GM21367 (cell line): ENCODE data around the gene FOXI1.
"Not testable (repeated sequence)": the region's sequence is repeated elsewhere in the genome, so short reads cannot be mapped to it uniquely, and the experiment has no call there.

Experiments used
- ATAC-seq: cut with Tn5 transposase; IDR thresholded peaks from one replicate; pipeline ENCODE4 v1.9.1; 2021; ENCODE audit not compliant: unreplicated experiment

The FOXI1 gene

GRCh38 chr5:170092455-170093101 lies 13.1 kb upstream of the FOXI1 start:
- no peak for ATAC-seq

GRCh38 chr5:170094329-170094728 lies 11.4 kb upstream of the FOXI1 start:
- not testable (repeated sequence) for ATAC-seq

DNA sequence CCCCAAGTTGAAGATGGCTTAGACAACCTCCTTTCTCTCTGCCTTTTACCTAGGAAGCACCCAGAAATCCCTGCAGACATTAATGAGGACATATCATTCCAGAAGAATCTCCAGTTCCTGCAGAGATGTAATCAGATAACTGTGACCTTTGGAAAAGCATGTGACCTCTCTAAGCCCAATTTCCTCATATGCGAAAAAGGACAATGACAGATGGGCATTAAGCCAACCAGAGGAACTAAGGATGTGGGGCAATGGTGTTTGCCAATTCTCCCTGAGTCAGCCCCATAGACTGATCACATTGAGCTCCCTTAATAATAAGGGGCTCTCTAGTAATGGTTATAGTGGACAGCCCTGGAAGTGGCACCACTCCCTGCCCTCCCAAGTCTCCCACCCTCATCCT lies 10.1 kb upstream of the FOXI1 start:
- ATAC-seq: no peak

GRCh38 chr5:170097934-170098333 lies 7.8 kb upstream of the FOXI1 start:
- no peak for ATAC-seq

DNA sequence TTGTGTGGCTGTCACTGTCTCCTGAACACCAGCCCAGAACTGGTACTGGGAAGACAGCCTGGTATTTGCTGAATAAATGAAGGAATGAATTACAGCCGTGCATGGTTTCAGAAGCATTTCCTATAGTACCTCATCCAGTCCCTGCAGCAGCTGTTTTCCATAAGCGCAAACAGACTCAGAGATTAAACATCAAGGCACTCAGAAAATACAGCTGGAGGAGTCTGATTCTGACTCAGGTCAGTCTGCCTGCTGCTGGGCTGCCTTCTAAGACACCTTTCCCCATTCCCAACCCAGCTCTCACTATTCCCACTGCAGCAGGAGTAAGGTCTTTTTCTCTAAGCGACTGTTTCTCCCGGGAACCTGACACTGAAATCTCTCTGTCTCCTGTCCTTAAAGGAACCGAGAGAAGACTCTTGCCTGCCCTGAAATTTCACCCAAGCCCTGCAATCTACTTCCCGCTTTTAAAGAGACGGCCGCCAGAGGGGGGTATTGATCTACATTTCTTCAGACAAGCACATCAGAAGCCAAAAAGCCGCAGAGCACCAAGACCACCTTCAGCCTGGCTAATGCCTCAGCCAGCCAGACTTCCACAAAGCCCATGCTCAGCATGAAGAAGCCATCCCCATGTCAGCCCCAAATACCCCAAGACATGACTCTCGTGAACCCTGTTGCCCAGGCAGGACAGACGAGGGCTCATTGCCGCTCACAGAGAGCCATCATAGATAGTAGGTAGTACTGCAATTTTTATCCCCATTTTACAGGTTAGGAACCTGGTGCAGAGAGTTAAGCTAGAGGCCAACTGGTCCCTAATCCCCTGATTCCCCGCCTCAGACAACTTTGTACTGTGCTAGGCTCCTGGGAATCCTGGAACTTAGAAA lies 5.4 kb upstream of the FOXI1 start:
- ATAC-seq: peak; percentile 57

- no peak for ATAC-seq
Observed at GRCh38 chr5:170103447-170103846, 2.2 kb upstream of the FOXI1 start.

DNA sequence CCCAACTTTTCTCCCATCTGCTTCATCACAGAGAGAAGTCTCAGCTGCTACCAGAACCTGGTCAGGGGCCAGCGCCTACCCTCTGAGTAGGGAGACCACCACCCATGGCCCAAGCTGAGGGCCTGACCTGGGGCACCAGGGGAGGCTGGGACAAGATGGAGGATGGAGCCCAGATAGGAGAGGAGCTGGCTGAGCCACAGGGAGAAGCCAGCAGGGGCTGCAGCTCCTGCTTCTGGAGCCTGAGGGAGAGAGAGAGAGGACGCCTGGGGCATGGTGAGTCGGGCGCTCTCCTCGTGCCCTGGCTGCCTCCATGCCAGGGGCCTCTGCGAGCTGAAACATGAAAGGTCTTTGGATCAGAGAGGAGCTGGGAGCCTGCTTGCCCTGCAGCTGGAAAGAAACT lies 1.4 kb upstream of the FOXI1 start:
- no peak for ATAC-seq

DNA sequence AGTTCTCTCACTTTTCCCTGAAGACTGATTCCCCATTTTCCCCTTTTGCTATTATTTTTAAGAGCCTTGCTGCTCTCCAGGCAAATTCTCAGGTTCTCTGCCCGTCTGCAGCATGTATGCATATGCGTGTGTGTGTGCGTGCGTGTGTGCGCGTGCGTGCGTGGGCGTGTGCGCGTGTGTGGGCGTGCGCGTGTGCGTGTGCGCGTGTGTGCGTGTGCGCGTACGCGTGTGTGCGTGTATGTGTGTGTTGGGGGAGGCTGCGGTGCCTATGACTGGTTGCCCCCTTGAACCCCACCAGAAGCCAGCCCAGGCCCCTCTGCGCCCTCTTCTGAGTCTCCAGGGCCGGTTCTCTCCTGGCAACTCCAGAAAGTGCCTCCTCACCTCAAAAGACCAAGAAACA lies 987 bp upstream of the FOXI1 start:
- no peak for ATAC-seq

- no peak for ATAC-seq
Observed at GRCh38 chr5:170107674-170108073, 2.0 kb downstream of the FOXI1 start.

DNA sequence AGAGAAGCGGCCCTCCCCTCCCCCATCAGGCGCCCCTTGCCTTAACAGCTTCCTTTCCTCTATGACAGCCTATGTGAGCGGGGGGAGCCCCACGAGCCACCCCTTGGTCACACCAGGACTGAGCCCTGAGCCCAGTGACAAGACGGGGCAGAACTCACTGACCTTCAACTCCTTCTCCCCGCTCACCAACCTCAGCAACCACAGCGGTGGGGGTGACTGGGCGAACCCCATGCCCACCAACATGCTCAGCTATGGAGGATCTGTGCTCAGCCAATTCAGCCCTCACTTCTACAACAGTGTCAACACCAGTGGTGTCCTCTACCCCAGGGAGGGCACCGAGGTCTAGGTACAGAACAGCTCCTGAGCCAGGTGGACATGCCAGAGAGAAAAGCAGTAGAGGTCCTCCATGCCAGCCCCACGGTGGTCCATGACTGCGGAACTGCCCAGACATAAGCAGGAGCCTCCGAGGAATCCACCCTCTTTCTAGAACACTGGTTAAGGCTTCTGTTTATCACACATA lies 2.6 kb downstream of the FOXI1 start:
- no peak for ATAC-seq

- no peak for ATAC-seq
Observed at GRCh38 chr5:170109059-170110031, 3.6 kb downstream of the FOXI1 start.

DNA sequence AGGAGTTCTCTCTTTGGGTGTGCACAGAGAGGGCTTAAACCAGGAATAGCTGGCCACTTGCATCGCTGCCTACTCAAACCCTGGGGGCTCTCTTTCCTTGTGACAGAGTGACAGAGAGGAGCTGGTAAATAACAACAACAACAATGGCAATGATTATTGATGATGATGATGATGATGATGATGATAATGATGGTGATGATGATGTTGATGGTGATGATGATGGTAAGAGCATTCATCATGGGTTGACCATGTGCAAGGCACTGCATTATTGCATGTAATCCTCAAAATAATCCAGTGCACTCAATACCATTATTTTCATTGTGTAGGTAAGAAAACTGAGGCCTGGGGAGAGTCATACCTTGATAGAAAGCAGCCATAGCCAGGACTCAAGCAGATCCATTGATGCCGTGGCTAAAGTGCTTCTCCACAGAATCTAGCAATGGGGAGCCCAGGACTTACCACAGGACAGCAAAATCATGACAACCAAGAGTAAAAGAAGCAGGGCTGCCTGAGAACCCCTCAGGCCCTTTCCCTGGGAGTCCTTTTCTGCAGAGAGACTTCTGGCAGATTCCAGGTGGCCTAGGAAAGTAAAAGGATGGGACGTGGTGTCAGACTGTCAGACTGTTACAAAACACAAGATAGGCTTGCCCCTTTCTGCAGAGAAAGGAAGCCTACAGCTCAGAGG lies 4.8 kb downstream of the FOXI1 start:
- ATAC-seq: no peak

DNA sequence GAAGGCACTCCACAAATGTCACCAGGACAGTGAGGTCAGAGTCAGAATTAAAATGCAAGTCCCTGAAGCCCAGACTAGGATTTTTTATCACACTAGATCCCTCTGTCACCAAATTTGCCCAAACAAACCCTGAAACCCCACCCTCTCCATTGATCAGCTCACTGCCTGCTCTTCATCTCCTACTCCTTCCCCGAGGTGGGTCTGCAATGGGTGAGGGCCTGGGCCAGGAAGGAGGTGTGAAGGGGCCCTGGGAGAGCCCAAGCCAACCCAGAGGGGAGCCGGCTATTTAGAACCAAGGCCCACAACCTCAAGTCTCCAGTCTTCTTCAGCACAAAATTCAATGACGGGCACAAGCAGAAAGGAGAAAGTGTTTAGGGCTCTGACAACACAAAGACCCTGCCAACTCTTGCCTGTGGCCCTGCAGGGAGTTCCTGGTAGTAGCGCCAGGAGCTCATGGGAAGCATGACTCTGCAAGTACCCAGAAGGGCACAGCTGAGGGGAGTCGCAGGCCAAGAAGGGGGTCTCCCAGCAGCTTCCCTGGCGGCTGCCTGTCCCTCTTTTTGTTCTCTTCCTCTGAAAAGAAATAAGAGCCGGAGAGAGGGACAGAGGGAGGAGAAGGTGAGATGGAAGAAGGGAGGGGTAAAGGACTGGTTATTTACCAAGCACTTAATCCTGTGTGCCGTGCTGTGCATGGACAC lies 5.5 kb downstream of the FOXI1 start:
- ATAC-seq: no peak

- no peak for ATAC-seq
Observed at GRCh38 chr5:170112876-170113521, 7.3 kb downstream of the FOXI1 start.

- no peak for ATAC-seq
Observed at GRCh38 chr5:170113522-170113900, 7.8 kb downstream of the FOXI1 start.

DNA sequence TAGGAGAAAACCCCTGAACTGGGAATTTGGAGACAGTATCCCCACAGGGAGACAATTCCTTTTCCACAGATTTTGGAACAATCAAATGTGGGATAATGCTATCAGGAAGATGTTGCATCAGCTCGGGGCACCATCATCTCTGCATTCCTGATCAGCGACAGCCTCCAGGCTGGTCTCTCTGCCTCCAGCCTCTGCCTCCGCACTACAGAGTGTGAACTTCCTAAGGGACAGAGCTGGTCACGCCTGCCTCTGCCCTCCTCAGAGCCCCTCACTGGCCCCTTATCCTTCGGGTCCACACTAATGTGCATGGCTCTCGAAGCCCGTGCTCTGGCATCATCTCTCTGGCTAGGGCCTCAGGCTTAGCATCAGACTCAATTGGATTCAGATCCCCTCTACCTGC lies 8.6 kb downstream of the FOXI1 start:
- no peak for ATAC-seq

GRCh38 chr5:170115925-170116324 lies 10.2 kb downstream of the FOXI1 start:
- no peak for ATAC-seq

GRCh38 chr5:170117736-170118135 lies 12.0 kb downstream of the FOXI1 start:
- ATAC-seq: no peak

GRCh38 chr5:170120576-170120975 lies 14.9 kb downstream of the FOXI1 start:
- ATAC-seq: no peak
